ENCODE results near the gene SVEP1. TPM values are rescaled to one million over a fixed set of nuclear protein-coding genes. Genes with fewer than 3 reads are reported as not detected.

Gene SVEP1
- total RNA-seq, 1 experiment from 2014 or later: 0.05 TPM

DNA sequence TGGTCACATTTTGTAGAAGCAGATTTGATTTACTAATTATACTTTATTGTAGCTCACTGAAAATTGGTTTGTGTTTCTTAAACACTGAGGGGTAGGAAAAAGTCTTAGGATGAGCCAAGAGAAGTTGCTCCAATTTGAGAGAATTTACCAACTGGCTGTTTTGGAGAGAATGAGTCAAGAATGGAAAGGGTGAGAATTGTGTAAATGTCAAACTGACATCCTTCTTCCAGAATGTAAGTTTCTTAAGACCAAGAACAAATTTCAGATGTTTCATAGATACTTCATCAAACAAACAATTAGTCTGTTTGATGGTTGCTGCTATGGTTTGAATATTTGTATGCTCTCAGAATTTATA lies 135.7 kb downstream of the SVEP1 start:
- TF ChIP-seq TCF7L2 (IDR thresholded peaks at IDR 0.05; ENCODE audit: low read depth, low read length) (no peak), POLR2AphosphoS5 (IDR thresholded peaks at IDR 0.05; ENCODE audit: low read depth, low read length) (no peak), SIN3A (IDR thresholded peaks at IDR 0.05; ENCODE audit: borderline replicate concordance, insufficient read depth, low read depth, low read length) (no peak)
- TF ChIP-seq, protein P1, sequence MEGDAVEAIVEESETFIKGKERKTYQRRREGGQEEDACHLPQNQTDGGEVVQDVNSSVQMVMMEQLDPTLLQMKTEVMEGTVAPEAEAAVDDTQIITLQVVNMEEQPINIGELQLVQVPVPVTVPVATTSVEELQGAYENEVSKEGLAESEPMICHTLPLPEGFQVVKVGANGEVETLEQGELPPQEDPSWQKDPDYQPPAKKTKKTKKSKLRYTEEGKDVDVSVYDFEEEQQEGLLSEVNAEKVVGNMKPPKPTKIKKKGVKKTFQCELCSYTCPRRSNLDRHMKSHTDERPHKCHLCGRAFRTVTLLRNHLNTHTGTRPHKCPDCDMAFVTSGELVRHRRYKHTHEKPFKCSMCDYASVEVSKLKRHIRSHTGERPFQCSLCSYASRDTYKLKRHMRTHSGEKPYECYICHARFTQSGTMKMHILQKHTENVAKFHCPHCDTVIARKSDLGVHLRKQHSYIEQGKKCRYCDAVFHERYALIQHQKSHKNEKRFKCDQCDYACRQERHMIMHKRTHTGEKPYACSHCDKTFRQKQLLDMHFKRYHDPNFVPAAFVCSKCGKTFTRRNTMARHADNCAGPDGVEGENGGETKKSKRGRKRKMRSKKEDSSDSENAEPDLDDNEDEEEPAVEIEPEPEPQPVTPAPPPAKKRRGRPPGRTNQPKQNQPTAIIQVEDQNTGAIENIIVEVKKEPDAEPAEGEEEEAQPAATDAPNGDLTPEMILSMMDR (IDR thresholded peaks at IDR 0.05): no peak
- TF ChIP-seq, protein P2, sequence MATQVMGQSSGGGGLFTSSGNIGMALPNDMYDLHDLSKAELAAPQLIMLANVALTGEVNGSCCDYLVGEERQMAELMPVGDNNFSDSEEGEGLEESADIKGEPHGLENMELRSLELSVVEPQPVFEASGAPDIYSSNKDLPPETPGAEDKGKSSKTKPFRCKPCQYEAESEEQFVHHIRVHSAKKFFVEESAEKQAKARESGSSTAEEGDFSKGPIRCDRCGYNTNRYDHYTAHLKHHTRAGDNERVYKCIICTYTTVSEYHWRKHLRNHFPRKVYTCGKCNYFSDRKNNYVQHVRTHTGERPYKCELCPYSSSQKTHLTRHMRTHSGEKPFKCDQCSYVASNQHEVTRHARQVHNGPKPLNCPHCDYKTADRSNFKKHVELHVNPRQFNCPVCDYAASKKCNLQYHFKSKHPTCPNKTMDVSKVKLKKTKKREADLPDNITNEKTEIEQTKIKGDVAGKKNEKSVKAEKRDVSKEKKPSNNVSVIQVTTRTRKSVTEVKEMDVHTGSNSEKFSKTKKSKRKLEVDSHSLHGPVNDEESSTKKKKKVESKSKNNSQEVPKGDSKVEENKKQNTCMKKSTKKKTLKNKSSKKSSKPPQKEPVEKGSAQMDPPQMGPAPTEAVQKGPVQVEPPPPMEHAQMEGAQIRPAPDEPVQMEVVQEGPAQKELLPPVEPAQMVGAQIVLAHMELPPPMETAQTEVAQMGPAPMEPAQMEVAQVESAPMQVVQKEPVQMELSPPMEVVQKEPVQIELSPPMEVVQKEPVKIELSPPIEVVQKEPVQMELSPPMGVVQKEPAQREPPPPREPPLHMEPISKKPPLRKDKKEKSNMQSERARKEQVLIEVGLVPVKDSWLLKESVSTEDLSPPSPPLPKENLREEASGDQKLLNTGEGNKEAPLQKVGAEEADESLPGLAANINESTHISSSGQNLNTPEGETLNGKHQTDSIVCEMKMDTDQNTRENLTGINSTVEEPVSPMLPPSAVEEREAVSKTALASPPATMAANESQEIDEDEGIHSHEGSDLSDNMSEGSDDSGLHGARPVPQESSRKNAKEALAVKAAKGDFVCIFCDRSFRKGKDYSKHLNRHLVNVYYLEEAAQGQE (IDR thresholded peaks at IDR 0.05; ENCODE audit: insufficient read depth in 1 of 2, low read depth in 2 of 2, low read length in 1 of 2): no peak
- Histone ChIP-seq H3K27me3 (ENCODE audit: control insufficient read depth, insufficient read depth, low read length) (no peaks in the 10 kb centered on the region), H3K9me3 (ENCODE audit: control insufficient read depth, insufficient read depth, low read depth, low read length) (no peaks in the 10 kb centered on the region), H3K4me1 (ENCODE audit: control insufficient read depth, insufficient read depth, low read length) (no peaks in the 10 kb centered on the region), H3K4me3 (ENCODE audit: low read depth in 2 of 2, low read length in 2 of 2) (no peak overlapping the region), H3K27ac (ENCODE audit: low read length) (no peak overlapping the region), H3K36me3 (ENCODE audit: control insufficient read depth, insufficient read depth, low read length) (no peaks in the 10 kb centered on the region)
- DNase-seq (ENCODE audit: low read depth, low spot score) (no peak), ATAC-seq (no peak)
- BruUV-seq (replicated peaks): no TSS peak
- ChIA-PET POLR2A (no interaction called here), CTCF (no interaction called here)
- intact Hi-C loops (cut with micrococcal nuclease; ENCODE audit: unreplicated experiment) (loop anchor here (10.0 kb wide), 1 partner anchor 259 kb away; no protein-coding TSS in a partner anchor), in situ Hi-C loops (cut with HindIII; ENCODE audit: low pct_unique_long_range_greater_than_20kb, low sequenced_read_pairs) (no loop called here)

DNA sequence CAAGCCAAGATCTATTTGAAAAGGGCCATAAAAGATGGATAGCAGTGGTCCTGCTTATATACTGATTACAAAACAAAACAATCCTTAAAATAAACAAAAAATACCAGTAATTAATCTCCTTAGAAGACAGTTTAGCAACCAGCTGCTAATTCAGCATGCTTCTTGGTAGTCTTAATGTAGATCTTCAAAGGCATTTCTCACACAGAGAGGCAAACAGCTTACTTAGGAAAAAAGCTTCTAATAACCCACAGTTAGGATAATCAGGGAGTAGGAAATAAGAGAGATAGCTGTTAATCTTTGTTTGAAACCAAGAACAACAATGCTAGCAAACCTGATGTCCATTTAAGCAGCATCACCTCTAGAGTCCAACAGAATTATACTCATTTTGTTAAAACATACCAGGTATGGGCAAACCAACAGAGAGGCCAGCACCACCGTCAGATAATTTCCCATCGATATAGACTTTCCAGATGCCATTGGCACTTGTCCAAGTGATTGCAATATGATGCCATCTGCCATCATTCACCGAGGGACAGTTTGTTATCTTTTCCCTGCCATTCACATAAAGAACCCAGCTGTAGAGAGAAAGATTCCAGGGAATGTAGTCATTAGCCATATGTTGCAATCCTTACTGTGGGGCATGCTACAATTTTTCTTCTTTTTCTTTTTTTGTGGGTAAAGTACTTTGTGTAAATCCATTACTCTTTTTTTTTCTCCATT lies 136.2 kb downstream of the SVEP1 start:
- in situ Hi-C loops (cut with HindIII; ENCODE audit: low pct_unique_long_range_greater_than_20kb, low sequenced_read_pairs): no loop called here
- H3K27me3 ChIP-seq (ENCODE audit: control insufficient read depth, insufficient read depth, low read length): no peaks in the 10 kb centered on the region
- no peaks in the 10 kb centered on the region for H3K4me1 ChIP-seq (ENCODE audit: control insufficient read depth, insufficient read depth, low read length)
- ATAC-seq (no peak), DNase-seq (ENCODE audit: low read depth, low spot score) (no peak)
- no peak overlapping the region for H3K4me3 ChIP-seq (ENCODE audit: low read depth in 2 of 2, low read length in 2 of 2)
- intact Hi-C loops (cut with micrococcal nuclease; ENCODE audit: unreplicated experiment): loop anchor here (10.0 kb wide), 1 partner anchor 259 kb away; no protein-coding TSS in a partner anchor
- ChIA-PET CTCF (no interaction called here), POLR2A (no interaction called here)
- H3K9me3 ChIP-seq (ENCODE audit: control insufficient read depth, insufficient read depth, low read depth, low read length): no peaks in the 10 kb centered on the region
- H3K27ac ChIP-seq (ENCODE audit: low read length): no peak overlapping the region
- BruUV-seq (replicated peaks): no TSS peak
- no peaks in the 10 kb centered on the region for H3K36me3 ChIP-seq (ENCODE audit: control insufficient read depth, insufficient read depth, low read length)
- TF ChIP-seq SIN3A (IDR thresholded peaks at IDR 0.05; ENCODE audit: borderline replicate concordance, insufficient read depth, low read depth, low read length): no peak
- no peak for TF ChIP-seq POLR2AphosphoS5 (IDR thresholded peaks at IDR 0.05; ENCODE audit: low read depth, low read length)
- TF ChIP-seq, protein P2 (IDR thresholded peaks at IDR 0.05; ENCODE audit: insufficient read depth in 1 of 2, low read depth in 2 of 2, low read length in 1 of 2): no peak
- TF ChIP-seq, protein P1 (IDR thresholded peaks at IDR 0.05): no peak
- TF ChIP-seq TCF7L2 (IDR thresholded peaks at IDR 0.05; ENCODE audit: low read depth, low read length): no peak
